Heart left ventricle (tissue), 13 donors: ENCODE results near the gene ABTB2.

Experiments used
- CTCF ChIP-seq, 12 donors: fragments of 200-600 bp; sonication (generic) in 4 of 12; IDR thresholded peaks; one replicate each; pipeline versions ENCODE4 v1.5.0 to v1.8.0; 2018 to 2022; ENCODE audit warnings: antibody characterized with exemption in 12 of 12, mild to moderate bottlenecking in 5 of 12
- POLR2A ChIP-seq, 2 donors: fragments of 450-650 bp; IDR thresholded peaks; one replicate each; pipeline ENCODE4 v1.6.1; 2017; ENCODE audit warnings: antibody characterized with exemption in 2 of 2, mild to moderate bottlenecking in 2 of 2, moderate library complexity in 2 of 2
- donor health status: ischemic (EF 13 %, LVEDD 7.1; RV severe dilation, severe dysfunction).
- donor health status: DM: no; HTN: yes; CAD: no.
- donor health status: DM: no; HTN: no; CAD: no.
- donor health status: ischemic (EF 25% LVEDD 6.9; RV normal size, moderate dysfunction).
- donor health status: ischemic (EF 25% LVEDD 5.7; RV mildly dilated, moderate dysfunction).
- donor health status: ischemic (EF 35%, LVEDD 5.7; RV mildly dilated, moderate dysfunction).
- donor health status: nonischemic (EF 11% LVEDD 7.7; RV severe dilation, severe dysfunction).
- donor health status: DM: yes; HTN: yes; CAD: no.
- donor health status: PGD.
- donor health status: ischemic (EF 29% LVEDD 5.4; RV normal size, mild dysfunction).
- donor health status: nonischemic (EF 23%, LVEDD 6.1; RV moderate dilation, normal function).

GRCh38 chr11:34203377-34203871, 154.4 kb downstream of the ABTB2 start:
- TF ChIP-seq POLR2A (IDR thresholded peaks at IDR 0.05) (no peak), CTCF (IDR thresholded peaks at IDR 0.05) (no peak)
